SU-DHL-6 (cell line): Measurements from ENCODE around the gene CPE.

Experiments
- H2AFZ ChIP-seq: fragments of 200-600 bp; sonication (generic); 2 replicates; pipeline ENCODE4 v1.6.1; 2014; ENCODE audit warnings: low read depth, mild to moderate bottlenecking, moderate library complexity, mixed read lengths, antibody characterized with exemption, low read length; ENCODE audit not compliant: severe bottlenecking
- H3F3A ChIP-seq: fragments of 200-600 bp; shearing (Covaris generic); 2 replicates; pipeline ENCODE4 v1.6.0; 2016; ENCODE audit warnings: antibody characterized with exemption, mild to moderate bottlenecking; ENCODE audit not compliant: insufficient read depth
- H3K27ac ChIP-seq: fragments of 200-600 bp; sonication (generic); 2 replicates; pipeline ENCODE4 v1.5.1; 2016; ENCODE audit warnings: low read depth, mild to moderate bottlenecking, low read length, moderate library complexity, mixed read lengths
- H3K27me3 ChIP-seq: fragments of 200-600 bp; sonication (generic), shearing (Covaris generic); 2 replicates; pipeline ENCODE4 v1.6.0; 2014; ENCODE audit warnings: mild to moderate bottlenecking, low read length
- H3K36me3 ChIP-seq: fragments of 200-600 bp; sonication (generic); 2 replicates; pipeline ENCODE4 v1.6.1; 2014; ENCODE audit warnings: mild to moderate bottlenecking, low read length, mixed read lengths
- H3K4me2 ChIP-seq: fragments of 300-600, 200-600 bp; shearing (Covaris generic), sonication (generic); 2 replicates; pipeline ENCODE4 v1.6.0; 2014; ENCODE audit warnings: low read length, low read depth, mild to moderate bottlenecking; ENCODE audit not compliant: poor library complexity, severe bottlenecking
- H3K4me3 ChIP-seq: fragments of 200-600 bp; sonication (generic); 2 replicates; pipeline ENCODE4 v1.5.1; 2014; ENCODE audit warnings: antibody characterized with exemption, low read length, mild to moderate bottlenecking, mixed read lengths; ENCODE audit not compliant: insufficient read depth, poor library complexity, severe bottlenecking
- H3K79me2 ChIP-seq: fragments of 200-600 bp; sonication (generic); 2 replicates; pipeline ENCODE4 v1.6.1; 2014; ENCODE audit warnings: mild to moderate bottlenecking, low read length, moderate library complexity; ENCODE audit not compliant: insufficient read depth
- H3K9ac ChIP-seq: fragments of 200-600 bp; sonication (generic); 2 replicates; pipeline ENCODE4 v1.7.0; 2014; ENCODE audit warnings: mild to moderate bottlenecking, low read length
- H3K9me2 ChIP-seq: fragments of 200-600 bp; sonication (generic); replicated peaks from 2 replicates; pipeline ENCODE4 v1.6.1; 2014; ENCODE audit warnings: low read length; ENCODE audit not compliant: insufficient read depth
- H3K9me3 ChIP-seq: fragments of 200-600 bp; sonication (generic); 2 replicates; pipeline ENCODE4 v1.6.1; 2014; ENCODE audit warnings: low read length, mixed read lengths; ENCODE audit not compliant: insufficient read depth
- H4K20me1 ChIP-seq: fragments of 200-600 bp; sonication (generic); 2 replicates; pipeline ENCODE4 v1.6.1; 2014; ENCODE audit warnings: low read depth, mild to moderate bottlenecking, antibody characterized with exemption, low read length, moderate library complexity, mixed read lengths
- EZH2phosphoT487 ChIP-seq: fragments of 200-600 bp; sonication (generic), shearing (Covaris generic); conservative IDR thresholded peaks from 2 replicates; pipeline ENCODE4 v1.6.1; 2018; ENCODE audit warnings: mild to moderate bottlenecking, antibody characterized with exemption, low read length, moderate library complexity, mixed read lengths
- TF ChIP-seq, protein P1 (sequence below): fragments of 200-600 bp; sonication (generic); IDR thresholded peaks from one replicate; pipeline ENCODE4 v1.5.1; 2017; ENCODE audit warnings: antibody characterized with exemption, mild to moderate bottlenecking, low read length, moderate library complexity; ENCODE audit not compliant: insufficient read depth, poor library complexity, severe bottlenecking

CPE gene

DNA sequence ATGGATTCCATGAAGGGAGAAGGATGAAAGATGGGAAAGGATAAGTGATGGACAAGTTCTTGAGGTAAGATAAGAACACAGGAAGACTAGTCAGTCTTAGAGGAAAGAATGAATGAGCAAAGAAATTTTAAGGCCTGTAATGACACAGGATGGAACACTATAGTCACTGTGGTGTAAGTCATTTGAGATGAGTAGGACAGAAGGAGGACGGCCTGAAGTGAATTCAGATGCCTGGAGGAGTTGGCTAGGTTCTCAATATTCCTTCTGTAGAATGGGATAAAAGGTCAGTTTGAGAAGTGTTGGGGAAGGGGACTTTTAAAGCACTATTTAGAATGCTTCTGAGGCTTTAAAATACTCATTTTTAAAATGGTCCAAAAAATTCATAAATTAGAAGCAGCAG lies 47.4 kb upstream of the CPE start:
- no peak overlapping the region for H2AFZ ChIP-seq

DNA sequence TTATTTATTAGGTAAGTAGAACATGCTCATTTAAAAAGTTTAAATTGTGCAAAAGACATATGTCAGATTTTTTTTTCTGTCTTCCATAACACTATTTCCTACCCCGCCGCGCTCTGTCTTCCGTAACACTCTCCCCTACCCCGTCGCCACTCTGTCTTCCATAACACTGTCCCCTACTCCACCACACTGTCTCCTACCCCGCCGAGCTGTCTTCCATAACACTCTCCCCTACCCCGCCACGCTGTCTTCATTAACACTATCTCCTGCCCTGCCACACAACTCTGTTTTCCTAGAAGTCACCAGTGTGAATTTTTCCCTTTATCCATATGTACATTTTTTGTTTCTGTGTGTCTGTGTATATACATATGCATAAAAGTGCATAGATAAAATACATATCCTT lies 47.0 kb upstream of the CPE start:
- Histone ChIP-seq H3K9me2 (no peaks in the 10 kb centered on the region), H3K36me3 (peaks cover 62% of the 10 kb centered on the region), H3K79me2 (peaks cover 93% of the 10 kb centered on the region), H3K27ac (no peak overlapping the region), H3K9ac (no peak overlapping the region), H3K4me3 (no peak overlapping the region), H3K4me2 (peak overlapping the region; percentile 84), H4K20me1 (peaks cover 75% of the 10 kb centered on the region), H3K9me3 (no peaks in the 10 kb centered on the region), H2AFZ (no peak overlapping the region), H3K27me3 (no peaks in the 10 kb centered on the region), H3F3A (peaks cover 22% of the 10 kb centered on the region; the same call in 1 of the 2 replicates)
- TF ChIP-seq, protein P1, sequence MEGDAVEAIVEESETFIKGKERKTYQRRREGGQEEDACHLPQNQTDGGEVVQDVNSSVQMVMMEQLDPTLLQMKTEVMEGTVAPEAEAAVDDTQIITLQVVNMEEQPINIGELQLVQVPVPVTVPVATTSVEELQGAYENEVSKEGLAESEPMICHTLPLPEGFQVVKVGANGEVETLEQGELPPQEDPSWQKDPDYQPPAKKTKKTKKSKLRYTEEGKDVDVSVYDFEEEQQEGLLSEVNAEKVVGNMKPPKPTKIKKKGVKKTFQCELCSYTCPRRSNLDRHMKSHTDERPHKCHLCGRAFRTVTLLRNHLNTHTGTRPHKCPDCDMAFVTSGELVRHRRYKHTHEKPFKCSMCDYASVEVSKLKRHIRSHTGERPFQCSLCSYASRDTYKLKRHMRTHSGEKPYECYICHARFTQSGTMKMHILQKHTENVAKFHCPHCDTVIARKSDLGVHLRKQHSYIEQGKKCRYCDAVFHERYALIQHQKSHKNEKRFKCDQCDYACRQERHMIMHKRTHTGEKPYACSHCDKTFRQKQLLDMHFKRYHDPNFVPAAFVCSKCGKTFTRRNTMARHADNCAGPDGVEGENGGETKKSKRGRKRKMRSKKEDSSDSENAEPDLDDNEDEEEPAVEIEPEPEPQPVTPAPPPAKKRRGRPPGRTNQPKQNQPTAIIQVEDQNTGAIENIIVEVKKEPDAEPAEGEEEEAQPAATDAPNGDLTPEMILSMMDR, result no peak
- no peak for TF ChIP-seq EZH2phosphoT487

More for the DNA sequence above, 47.4 kb upstream of the CPE start:
- H3F3A ChIP-seq, result peaks cover 20% of the 10 kb centered on the region; the same call in 1 of the 2 replicates
- no peaks in the 10 kb centered on the region for H3K9me2 ChIP-seq
- H3K79me2 ChIP-seq, result peaks cover 89% of the 10 kb centered on the region
- H3K9me3 ChIP-seq, result no peaks in the 10 kb centered on the region
- no peak overlapping the region for H3K4me3 ChIP-seq
- TF ChIP-seq EZH2phosphoT487, result no peak
- TF ChIP-seq, protein P1, result no peak
- H4K20me1 ChIP-seq, result peaks cover 71% of the 10 kb centered on the region
- H3K36me3 ChIP-seq, result peaks cover 57% of the 10 kb centered on the region
- H3K27ac ChIP-seq, result no peak overlapping the region
- H3K27me3 ChIP-seq, result no peaks in the 10 kb centered on the region
- H3K4me2 ChIP-seq, result peak overlapping the region; percentile 84
- H3K9ac ChIP-seq, result 0 out of 2 replicates have a peak overlapping the region, but pooled peaks have one; percentile 72

DNA sequence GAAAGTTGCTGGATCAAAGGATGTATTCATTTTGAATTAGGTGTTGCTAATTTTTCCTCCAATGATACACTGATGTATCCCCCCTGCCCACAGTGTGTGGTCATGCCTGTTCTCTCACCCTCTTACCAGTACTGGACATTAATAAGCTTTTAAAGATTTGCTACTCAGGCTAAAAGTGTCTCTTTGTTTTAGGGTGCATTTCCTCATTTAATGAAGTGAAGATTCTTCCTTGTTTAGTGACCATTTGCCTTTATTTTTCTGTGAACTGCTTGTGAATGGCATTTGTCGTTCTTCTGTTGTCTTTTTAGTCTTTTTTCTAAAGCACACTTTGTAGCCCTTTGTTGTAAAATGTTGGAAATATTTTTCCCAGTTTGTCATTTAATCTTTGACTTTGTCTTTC lies 46.3 kb upstream of the CPE start:
- Histone ChIP-seq H3K9me3 (no peaks in the 10 kb centered on the region), H2AFZ (no peak overlapping the region), H3K4me3 (no peak overlapping the region), H3K9me2 (no peaks in the 10 kb centered on the region), H3K79me2 (peaks cover 95% of the 10 kb centered on the region), H3K27me3 (no peaks in the 10 kb centered on the region), H3K36me3 (peaks cover 69% of the 10 kb centered on the region), H3K27ac (0 out of 2 replicates have a peak overlapping the region, but pooled peaks have one; percentile 6), H3K4me2 (peak overlapping the region; percentile 84), H4K20me1 (peaks cover 82% of the 10 kb centered on the region), H3K9ac (no peak overlapping the region), H3F3A (peaks cover 22% of the 10 kb centered on the region; the same call in 1 of the 2 replicates)
- TF ChIP-seq, protein P1, result no peak
- no peak for TF ChIP-seq EZH2phosphoT487
